Activated effector memory CD4-positive, alpha-beta T cell treated with anti-CD3 and anti-CD28 coated beads, Interleukin-2, amount 50 U/mL, for 16 hours (primary cell): ENCODE data around the gene ZBTB39.
"Not testable (repeated sequence)": the region's sequence is repeated elsewhere in the genome, so short reads cannot be mapped to it uniquely, and the experiment has no call there.

Experiments used
- DNase-seq: peaks from one replicate; pipeline ENCODE4 v3.0.0-alpha.2; 2020

ZBTB39 gene

DNA sequence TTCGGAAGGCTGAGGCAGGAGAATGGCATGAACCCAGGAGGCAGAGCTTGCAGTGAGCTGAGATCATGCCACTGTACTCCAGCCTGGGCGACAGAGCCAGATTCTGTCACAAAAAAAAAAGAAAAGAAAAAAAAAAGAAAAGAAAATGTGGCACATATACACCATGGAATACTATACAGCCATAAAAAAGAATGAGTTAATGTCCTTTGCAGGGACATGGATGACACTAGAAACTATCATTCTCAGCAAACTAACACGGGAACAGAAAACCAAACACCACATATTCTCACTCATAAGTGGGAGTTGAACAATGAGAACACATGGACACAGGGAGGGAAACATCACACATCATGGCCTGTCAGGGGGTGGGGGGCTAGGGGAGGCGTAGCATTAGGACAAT, 29.0 kb downstream of the ZBTB39 start:
- DNase-seq: not testable (repeated sequence)

DNA sequence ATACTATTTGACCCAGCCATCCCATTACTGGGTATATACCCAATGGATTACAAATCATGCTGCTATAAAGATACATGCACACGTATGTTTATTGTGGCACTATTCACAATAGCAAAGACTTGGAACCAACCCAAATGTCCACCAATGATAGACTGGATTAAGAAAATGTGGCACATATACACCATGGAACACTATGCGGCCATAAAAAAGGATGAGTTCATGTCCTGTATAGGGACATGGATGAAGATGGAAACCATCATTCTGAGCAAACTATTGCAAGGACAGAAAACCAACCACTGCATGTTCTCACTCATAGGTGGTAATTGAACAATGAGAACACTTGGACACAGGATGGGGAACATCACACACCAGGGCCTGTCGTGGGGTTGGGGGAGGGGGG, 32.1 kb downstream of the ZBTB39 start:
- not testable (repeated sequence) for DNase-seq

DNA sequence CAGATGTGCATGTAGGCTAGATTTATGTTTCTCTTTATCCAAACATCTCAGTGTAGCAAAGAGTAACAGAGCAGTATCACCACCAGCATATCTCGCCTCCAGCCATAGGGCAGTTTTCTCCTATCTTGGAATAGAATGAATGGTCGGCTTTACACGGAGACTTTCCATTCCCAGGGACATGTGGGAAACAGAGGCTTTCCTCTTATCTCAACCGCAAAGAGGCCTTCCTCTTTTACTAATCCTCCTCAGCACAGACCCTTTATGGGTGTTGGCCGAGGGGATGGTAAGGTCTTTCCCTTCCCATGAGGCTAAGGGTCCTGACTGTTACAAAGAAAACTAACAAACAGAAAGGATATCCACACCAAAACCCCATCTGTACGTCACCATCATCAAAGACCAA, 37.4 kb downstream of the ZBTB39 start:
- DNase-seq: not testable (repeated sequence)

DNA sequence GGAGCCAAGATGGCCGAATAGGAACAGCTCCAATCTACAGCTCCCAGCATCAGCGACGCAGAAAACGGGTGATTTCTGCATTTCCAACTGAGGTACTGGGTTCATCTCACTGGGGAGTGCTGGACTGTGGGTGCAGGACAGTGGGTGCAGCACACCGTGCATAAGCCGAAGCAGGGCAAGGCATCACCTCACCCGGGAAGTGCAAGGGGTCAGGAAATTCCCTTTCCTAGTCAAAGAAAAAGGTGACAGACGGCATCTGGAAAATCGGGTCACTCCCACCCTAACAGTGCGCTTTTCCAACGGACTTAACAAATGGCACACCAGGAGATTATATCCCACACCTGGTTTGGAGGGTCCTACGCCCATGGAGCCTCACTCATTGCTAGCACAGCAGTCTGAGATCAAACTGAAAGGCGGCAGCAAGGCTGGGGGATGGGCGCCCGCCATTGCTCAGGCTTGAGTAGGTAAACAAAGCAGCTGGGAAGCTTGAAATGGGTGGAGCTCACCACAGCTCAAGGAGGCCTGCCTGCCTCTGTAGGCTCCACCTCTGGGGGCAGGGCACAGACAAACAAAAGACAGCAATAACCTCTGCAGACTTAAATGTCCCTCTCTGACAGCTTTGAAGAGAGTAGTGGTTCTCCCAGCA, 40.2 kb downstream of the ZBTB39 start:
- not testable (repeated sequence) for DNase-seq

DNA sequence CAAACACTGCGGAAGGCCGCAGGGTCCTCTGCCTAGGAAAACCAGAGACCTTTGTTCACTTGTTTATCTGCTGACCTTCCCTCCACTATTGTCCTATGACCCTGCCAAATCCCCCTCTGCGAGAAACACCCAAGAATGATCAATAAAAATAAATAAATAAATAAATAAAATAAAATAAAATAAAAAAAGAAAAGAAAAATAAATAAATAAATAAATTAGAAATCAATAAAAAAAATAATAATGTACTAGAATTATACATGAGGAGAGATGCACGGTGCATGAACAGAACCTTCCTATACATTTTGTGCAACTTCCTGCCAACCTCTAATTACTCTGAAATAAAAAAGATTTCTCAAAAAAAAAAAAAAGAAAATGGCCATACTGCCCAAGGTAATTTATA, 41.2 kb downstream of the ZBTB39 start:
- not testable (repeated sequence) for DNase-seq

DNA sequence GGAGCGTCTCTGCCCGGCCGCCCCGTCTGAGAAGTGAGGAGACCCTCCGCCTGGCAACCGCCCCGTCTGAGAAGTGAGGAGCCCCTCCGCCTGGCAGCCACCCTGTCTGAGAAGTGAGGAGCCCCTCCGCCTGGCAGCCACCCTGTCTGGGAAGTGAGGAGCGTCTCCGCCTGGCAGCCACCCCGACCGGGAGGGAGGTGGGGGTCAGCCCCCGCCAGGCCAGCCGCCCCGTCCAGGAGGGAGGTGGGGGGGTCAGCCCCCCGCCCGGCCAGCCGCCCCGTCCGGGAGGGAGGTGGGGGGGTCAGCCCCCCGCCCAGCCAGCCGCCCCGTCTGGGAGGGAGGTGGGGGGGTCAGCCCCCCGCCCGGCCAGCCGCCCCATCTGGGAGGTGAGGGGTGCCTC, 42.8 kb downstream of the ZBTB39 start:
- not testable (repeated sequence) for DNase-seq

DNA sequence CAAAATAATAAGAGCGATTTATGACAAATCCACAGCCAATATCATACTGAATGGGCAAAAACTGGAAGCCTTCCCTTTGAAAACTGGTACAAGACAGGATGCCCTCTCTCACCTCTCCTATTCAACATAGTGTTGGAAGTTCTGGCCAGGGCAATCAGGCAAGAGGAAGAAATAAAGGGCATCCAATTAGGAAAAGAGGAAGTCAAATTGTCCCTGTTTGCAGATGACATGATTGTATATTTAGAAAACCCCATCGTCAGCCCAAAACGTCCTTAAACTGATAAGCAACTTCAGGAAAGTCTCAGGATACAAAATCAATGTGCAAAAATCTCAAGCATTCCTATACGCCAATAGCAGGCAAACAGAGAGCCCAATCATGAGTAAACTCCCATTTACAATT, 44.1 kb downstream of the ZBTB39 start:
- DNase-seq: not testable (repeated sequence)

DNA sequence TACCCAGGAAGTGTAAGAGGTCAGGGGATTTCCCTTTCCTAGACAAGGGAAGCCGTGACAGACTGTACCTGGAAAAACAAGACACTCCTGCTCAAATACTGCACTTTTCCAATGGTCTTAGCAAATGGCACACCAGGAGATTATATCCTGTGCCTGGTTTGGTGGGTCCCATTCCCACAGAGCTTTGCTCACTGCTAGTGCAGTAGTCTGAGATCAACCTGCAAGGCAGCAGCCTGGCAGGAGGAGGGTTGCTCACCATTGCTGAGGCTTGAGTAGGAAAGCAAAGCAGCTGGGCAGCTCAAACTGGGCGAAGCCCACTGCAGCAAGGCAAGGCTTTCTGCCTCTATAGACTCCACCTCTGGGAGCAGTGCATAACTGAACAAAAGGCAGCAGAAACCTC, 47.9 kb downstream of the ZBTB39 start:
- no peak for DNase-seq

DNA sequence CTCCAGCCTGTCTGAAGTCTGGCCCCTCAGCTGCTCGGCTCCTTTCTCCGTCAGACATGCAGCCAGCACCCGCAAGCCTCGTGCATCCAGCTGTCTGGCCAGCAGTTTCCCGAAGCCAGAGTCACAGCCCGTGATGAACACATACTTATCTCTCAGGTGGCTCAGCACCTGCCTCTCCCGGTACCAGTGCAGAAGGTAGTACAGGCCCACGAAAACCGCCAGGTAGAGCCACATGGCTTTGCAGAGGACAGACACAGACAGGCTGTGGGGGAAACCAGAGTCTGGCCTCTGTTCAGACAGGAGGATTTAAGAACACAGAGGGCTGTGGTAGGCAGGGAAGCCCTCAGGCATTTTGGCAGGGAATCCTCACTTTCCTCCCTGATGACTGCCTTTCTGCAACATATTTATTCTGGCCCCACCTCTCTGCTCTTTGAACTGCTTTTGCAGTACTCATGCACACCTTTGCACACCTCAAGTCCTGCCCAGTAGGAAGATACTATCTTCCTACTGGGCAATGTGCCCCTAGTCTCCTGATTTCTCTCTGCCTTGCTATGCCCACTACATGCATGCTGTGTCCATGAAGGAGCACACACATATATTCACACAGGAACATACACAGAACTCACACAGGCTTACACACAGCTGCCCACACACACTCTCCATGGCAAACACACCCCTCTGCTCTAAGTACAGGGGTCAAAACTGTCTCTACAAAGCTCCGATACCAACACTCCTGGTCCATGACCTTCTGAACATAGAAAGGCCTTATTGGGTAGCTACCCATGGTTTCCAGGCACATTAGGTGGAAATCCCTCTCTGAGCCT, 48.9 kb downstream of the ZBTB39 start, which contains the start of gene RDH16:
Gene RDH16 (minus strand): TSS at position 380 of the 824 bp plus-strand sequence. CDS start 146 bp downstream, at position 234.
- DNase-seq: no peak

DNA sequence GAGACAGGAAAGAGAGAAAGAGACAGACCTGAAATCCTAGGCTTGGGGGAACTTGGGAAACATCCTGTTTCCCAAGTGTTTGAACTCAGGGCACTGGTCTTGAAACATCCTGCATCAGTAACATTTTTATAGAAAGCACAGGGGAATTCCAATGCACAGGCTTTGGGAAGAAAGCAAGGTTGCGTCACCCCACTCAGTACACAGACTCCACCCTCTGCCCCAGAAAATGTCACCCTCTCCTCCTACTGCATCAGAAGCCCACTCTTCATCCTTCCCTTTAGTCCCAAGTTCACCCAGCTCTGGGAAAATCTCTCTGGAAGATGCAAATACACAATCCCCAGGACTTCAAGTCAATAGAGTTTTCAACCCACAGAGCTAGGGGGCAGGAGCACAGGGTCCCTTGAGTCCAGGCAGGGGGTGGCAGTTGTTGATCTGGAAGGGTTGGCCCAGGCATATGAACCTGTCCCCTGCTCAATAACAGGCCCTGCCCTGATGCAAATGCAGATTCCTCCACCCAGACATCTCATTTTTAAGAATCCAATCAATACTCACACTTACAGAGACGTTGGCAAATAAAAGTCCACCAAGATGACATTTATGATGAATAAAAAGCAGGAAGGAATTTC, 50.6 kb downstream of the ZBTB39 start:
- no peak for DNase-seq

DNA sequence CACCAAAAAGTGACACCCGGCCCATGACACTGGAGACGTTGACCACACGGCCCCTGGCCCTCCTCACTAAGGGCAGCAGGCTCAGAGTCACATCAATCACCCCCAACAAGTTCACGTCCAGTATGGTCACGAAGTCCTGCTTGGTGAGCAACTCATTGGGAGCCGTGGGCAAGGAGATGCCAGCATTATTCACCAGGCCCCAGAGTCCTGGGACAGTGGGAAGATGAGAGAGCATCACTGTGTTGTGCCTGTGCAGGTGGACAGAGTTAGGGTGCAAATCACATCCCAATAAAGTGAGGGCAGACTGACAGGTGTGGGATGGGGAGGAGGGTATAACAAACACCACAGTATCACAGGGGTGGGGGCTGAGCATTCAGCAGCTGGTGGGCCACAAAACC, 51.4 kb downstream of the ZBTB39 start:
- no peak for DNase-seq

DNA sequence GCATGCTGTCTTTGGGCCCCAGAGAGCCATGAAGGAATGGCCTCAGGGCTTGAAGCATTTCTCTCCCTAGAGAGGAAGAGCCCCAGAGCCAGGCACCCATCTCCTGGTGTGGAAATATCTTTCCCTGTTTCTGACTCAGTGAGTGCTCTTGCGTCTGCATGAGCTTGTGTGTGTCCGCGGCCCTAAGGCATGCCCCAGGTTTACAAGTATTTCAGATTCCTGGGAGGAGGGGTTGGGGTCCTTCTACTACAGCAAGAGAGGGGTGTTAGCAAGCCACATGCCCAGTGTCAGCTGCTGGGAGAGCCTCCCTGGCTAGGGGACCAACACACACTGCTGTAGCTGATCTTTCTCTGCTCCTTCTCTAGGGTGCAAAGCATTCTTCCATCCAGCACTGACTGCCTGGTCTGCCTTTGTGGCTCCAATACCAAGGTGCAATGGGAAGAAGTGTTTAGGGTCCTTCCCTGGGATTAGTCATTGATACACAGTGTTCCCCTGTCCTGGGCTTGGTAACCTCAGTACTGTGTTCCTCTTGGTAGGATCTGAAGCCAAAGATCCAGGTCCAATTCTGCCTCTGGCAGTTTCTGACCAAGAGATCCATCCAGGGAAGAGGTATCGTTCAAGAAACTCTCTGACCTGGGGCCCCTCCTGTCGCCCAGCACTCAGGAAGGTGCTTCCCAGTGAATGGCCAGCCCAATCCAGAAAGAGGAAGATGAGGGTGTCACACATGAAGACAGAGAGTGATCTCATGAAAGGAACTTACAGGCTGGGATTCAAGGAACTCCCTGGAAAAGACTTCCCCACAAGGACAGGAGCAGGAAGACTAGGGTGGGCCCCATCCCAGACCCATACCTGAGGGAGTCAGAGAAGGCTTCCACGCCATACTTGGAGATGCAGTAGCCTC, 52.0 kb downstream of the ZBTB39 start:
- no peak for DNase-seq

DNA sequence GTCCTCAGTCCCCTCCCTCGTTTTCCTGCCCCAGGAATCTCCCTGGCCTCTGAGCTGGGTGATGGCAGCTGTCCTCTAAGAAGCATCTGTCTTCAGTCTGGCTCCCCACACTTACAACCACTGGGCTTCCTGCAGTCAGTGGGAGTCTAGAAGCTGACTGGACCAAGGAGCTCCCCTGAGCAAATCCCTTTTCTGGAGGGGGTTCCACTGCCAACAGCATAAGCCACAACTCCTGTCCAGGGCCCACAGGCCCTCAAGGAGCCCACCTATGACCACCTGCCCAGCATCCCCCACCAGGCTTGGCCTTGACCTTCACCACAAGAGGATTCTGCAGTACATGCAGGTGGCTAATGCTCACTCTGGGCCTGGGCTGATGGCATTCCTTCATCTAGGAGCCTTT, 53.0 kb downstream of the ZBTB39 start:
- DNase-seq: no peak

DNA sequence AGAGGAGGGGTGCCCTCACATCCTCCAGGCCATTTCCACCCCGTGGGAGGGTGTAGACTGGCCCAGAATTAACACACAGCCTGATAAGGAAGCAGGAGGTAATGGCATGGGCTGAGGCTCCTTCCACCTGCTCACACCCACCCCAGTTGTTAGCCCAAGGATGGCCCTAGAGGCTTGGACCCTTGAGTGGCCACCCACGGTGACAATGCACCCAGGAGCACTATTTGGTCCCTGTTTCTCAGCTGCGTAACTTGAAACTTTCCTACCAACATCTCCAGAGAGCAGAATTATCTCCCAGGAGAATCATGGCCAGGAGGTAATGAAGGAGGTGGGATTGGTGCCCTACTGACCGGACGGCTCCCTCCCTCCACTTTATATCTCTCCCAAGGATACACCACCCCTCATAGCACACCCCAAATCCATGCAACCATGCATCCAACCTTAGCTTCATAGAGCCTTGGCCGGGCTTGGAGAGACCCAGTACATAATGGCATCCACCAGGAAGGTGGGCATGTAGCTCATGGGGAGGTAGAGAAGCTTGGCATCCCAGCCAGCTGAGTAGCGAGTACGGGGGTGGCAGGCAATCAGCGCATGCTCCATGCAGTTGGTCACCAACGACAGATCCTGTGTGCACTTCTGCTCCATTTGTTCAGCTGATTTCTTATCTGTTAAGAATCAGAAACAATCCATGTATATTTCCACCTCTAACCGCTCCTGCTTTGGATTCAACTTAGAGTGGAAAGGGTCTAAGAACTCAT, 54.6 kb downstream of the ZBTB39 start:
- DNase-seq: no peak

DNA sequence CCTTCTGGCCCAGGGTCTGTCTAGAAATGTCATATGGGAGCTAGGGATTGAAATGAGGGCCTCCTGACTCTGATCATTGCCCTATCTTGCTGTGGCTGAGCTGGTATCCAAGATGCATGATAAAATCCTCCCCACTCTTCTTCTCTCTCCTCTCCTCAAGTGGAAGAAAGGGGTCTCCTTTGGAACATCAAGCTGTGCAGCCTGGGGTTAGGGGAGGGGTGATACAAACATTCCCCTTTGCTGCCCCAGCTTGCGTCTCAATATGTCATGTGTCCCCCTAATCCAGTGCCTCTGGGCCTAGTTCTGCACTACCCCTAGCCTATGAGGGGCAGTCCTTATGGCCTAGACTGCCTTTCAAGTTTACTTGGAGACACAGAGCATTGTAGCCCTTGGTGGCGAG, 57.5 kb downstream of the ZBTB39 start:
- DNase-seq: no peak
